ENCODE data around the gene SYN1.
"Not testable (repeated sequence)": the region's sequence is repeated elsewhere in the genome, so short reads cannot be mapped to it uniquely, and the experiment has no call there.

Gene SYN1

DNA sequence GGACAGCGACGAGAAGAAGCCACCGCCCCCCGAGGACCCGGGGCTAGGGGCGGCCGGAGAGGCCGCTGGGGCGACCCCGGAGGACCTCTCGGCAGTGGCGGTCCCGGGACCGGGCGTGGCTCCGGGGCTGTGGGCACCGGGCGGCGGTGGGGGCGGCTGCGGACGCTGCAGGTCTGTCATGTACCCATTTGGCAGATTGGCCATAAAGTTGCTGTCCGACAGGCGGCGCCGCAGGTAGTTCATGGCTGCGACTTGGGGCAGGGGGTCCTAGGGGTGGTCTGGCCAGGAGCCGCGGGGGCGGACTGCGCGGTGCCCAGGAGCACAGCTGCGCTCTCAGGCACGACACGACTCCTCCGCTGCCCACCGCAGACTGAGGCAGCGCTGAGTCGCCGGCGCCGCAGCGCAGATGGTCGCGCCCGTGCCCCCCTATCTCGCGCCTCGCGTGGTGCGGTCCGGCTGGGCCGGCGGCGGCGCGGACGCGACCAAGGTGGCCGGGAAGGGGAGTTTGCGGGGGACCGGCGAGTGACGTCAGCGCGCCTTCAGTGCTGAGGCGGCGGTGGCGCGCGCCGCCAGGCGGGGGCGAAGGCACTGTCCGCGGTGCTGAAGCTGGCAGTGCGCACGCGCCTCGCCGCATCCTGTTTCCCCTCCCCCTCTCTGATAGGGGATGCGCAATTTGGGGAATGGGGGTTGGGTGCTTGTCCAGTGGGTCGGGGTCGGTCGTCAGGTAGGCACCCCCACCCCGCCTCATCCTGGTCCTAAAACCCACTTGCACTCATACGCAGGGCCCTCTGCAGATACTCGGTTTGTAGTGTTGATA lies at the start of gene SYN1:
TSS of gene SYN1 (minus strand) at position 372 of the 817 bp plus-strand sequence. CDS start at position 243, 129 bp downstream.
- no peak for FAIRE-seq

DNA sequence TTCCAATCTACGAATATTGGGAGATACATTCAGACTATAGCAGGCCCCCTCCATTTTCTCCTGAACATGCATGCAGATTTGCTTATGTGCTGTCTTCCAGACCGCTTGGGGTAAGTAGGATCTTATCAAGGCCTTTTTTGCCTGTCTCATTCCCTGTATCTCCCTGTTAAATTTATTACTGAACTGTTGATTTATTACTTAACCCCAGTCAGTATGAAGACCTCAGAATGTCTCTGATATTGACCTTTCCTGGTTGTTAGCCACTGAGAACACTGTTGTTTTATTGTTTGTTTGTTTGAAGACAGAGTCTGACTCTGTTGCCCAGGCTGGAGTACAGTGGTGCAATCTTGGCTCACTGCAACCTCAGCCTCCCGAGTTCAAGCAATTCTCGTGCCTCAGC lies 46.1 kb upstream of the SYN1 start:
- not testable (repeated sequence) for FAIRE-seq

GRCh38 chrX:47664737-47665136 lies 45.1 kb upstream of the SYN1 start:
- FAIRE-seq = no peak

DNA sequence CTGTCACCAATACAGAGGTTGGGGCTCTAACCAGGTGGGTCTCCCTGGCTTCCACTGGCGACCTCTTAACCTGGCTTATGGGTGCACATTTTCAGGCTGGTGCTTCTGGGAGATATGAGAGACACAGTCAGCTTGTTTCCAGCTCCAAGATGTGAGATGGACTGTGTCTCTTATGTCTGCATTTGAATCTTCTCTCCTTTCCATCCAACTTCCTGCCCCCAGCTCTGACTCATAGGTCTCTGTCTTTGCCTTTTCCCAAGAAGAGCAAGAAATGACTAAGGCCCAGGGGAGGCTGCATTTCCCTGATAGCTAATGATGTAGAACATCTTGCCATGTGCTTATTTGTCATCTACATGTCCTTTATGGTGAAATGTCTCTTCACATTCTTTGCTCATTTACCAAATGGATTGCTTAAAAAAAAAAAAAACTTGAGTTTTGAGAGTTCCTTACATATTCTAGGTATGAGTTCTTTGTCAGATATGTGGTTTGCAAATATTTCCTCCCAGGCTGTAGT lies 42.5 kb upstream of the SYN1 start:
- no peak for FAIRE-seq

DNA sequence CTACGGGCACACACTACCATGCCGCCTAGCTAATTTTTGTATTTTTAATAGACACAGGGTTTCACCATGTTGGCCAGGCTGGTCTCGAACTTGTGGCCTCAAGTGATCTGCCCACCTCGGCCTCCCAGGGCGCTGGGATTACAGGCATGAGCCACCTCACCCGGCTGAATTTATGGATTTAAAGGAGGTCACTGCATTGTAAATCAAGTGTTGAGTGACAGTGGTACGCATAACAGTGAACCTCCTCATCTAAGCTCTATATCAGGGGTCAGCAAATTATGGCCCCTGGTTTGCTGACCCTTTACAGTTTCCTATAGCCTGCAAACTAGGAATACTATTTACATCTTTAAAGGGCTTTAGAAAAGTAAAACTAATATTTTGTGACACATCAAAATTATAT lies 41.9 kb upstream of the SYN1 start:
- no peak for FAIRE-seq

GRCh38 chrX:47659421-47659726 lies 39.7 kb upstream of the SYN1 start:
- FAIRE-seq = no peak

DNA sequence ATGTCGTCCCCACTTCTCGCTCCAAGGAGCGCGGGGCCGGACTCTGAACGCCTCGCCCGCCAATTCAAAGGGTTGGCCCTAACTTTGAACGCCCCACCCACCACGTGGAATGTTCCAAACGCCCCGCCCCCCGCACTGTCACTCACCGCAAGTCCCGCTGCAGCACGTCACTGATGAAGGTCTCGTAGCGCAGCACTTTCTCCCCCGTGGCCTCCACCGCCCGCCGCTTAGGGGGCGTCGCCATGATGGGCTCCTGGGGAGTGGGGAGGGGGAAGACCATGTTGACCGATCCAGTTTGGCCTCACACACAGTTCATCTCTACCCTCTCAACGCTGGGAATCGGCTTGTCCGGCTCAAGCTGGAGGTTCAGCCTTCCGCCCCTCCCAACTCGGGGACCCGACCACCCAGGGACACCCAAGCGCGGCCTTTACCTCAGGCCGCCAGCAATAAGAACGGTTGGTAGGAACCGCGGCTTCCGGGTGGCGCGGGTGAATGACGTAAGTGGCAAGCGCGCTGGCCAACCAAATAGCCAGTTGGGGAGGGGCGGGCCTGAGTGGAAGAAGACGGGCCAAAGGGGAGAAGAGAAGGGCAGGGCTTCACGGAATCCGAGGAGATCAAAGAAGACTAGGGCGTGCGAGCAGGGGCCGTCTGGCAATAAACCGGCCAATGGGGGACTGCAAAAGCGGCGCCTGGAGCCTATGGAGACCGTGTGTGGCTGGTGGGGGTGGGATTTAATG lies 39.2 kb upstream of the SYN1 start, which contains the start of gene UXT:
TSS of gene UXT (minus strand) at position 497 of the 737 bp plus-strand sequence. CDS start at position 244, 253 bp downstream.
- peak; percentile 29 for FAIRE-seq

- FAIRE-seq = no peak
Measured at GRCh38 chrX:47658301-47658683, 38.6 kb upstream of the SYN1 start.

GRCh38 chrX:47651043-47651905 lies 31.6 kb upstream of the SYN1 start:
- no peak for FAIRE-seq

DNA sequence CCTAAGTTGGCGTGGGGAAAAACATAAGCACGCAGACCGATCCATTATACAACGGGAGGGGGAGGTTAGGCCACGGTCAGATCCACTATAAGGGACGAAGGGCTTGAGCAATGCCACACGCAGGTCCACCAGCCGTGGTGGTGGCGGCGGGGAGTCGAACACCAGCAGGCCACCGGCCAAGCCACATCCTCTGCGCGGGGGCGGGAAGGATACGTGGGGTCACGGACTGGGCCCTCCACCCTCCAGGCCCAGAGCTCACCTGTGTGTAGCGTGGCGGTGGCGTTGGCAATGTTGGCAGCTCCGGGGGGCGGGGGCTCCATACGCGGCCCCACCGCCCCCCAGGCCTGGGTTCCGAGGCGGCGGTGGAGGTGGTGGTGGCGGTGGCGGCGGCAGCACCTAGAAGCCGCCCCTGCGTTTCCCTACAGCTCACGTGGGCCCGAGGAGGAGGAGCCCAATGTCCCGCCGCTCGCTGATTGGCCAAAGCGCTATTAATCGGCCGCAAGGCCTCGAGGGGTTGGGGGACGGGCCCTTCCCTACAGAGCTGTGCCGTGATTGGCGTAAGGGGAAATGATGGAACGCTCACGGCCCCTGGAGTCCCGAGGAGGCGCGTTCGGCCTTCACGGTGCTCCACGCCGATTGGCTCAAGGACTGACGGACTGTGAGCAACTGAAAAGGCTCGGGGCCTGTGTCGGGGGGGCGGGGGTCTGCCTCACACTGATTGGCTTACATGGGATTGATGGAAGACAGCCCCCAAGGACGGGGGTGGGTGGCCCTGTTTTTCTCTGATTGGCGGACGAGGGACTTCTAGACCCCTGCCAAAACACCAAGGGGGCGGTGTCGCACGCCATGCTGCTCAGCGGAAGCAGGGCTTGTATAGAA lies 30.7 kb upstream of the SYN1 start, which contains the start of gene ELK1:
TSS of gene ELK1 (minus strand) at position 400 of the 879 bp plus-strand sequence. CDS start 9,122 bp downstream, outside the sequence.
- peak; percentile 78 for FAIRE-seq

DNA sequence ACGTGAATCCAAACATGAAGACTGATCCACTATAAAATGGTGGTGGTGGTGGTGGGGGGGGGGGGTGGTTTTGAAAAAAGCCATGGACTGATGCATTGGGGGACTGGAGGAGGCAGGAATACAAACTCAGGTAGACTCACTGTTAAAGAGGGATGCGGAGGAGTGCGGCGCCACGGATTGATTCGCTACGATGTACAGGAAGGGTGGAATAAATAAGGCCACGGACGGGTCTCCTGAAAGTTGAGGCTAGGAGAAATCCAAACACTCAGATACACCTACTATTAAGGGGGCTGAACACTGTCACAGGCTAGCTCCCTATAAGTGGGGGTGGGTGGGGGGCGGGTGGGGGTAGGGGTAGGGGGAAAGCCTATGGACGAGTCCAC lies 30.1 kb upstream of the SYN1 start:
- FAIRE-seq = no peak

- FAIRE-seq = no peak
Measured at GRCh38 chrX:47649271-47649670, 29.6 kb upstream of the SYN1 start.

DNA sequence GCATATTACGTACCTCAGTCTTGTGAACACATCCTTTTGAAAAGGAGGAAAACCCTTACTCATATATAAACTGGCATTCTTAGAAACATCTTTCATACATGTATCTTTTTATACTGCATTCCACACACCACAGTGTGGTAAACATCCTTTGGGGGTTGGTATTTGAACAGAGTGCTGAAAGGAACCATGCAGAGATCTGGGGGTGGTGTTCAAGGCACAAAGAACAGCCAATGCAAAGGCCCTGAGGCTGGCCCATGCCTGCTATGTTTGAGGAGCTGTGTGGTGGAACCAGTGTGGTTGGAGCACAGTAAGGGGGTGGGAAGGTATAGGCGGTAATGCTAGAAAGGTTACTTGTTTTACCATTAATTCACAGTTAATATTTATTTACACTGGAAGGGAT lies 28.7 kb upstream of the SYN1 start:
- no peak for FAIRE-seq

- no peak for FAIRE-seq
Measured at GRCh38 chrX:47646636-47647035, 27.0 kb upstream of the SYN1 start.

DNA sequence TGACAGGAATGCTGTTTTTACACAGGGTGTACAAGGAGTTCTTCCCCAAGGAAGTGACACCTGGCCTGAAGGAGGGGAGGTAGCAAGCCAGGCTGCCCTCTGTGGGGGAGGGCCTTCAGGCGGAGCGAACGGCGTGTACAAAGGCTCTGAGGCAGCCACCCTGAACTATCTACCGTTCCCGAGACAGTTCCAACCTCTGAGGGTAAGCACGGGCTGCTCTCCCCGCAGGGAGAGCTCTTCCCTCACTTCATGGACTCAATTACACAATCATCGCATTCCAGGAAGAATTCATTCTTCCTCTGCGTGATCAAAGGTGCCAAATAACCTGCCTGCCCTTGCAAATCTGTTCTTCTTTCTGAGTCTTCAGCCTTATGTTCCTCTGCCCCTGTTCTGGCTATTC lies 25.9 kb upstream of the SYN1 start:
- FAIRE-seq = no peak

DNA sequence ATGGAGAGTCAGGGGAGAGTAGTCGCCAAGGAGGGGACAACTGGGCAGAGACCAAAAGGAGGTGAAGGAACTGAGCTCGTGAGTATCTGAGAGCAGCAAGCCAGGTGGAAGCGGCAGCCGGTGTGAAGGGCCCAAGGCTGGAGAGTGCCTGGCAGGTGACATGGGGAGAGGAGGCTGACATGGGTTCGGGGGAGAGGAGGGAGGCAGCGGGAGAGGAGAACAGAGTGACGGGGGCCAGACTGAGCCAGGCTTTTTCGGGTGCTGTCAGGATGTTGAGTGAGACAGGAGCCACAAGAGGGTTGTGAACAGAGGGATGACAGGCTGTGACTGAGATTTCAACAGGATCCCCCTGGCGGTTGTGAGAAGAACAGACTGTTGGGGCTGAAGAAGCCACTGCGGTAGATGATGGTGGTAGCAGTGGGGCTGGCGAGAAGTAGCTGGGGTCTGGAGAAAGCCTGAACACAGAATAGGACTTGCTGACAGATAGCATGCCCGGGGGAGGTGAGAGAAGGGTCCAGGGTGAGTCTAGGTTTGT lies 25.0 kb upstream of the SYN1 start:
- FAIRE-seq = no peak

- no peak for FAIRE-seq
Measured at GRCh38 chrX:47643926-47644325, 24.3 kb upstream of the SYN1 start.

DNA sequence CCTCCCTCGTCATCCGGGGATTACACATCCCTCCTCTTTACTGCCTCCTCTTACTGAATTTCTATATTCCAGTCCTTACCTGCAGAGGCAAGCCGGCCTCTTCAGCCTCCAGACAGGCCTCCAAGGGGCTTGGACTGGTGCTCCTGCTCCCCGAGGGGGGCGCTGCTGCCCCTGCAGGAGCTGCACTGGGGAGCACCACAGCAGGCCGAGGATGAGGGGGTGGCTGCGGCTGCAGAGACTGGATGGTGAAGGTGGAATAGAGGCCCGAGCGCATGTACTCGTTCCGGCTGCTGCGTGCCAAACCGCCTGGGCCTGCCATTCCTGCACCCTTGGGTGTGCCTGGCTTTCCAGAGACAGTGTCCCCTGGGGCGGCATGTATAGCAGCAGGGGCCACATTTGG lies 19.2 kb upstream of the SYN1 start:
- no peak for FAIRE-seq

- no peak for FAIRE-seq
Measured at GRCh38 chrX:47637546-47638195, 18.0 kb upstream of the SYN1 start.

DNA sequence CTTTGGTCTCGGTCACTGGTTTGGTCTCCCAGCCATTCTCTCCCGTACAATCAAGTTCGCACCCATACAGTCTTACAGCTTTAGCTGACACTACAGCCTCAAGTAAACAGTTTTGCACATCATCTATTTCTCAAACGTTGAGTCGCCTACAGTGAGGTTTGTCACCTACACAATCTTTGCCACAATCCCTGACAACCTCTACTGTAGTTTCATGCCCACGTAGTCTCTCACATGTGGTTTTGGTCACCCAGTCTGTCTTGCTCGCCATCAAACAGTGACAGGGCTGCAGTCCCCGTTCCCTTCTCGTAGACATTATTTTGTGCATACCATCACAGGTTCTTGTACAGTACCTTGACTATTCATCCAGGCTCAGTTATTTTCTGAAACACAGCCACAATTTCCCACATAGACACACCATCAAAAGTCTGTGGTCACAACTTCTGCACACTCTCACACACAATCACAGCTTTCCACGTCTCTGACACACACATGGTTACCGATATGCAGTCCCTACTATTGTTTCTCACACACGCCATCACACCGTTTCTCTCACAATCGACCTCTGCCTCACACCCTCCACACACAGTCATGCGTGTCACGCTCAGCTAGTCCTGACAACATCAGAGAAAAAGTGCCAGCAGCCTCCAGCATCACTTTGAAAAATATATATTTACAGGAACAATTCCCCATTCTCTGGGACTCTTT lies 15.4 kb upstream of the SYN1 start:
- no peak for FAIRE-seq

Data from TTC549 (cell line).